T-helper 2 cell treated with Interferon-gamma antibody and Interleukin-4, amounts not matched to agents 100 ng/mL and 5 ng/mL, for 36 hours (primary cell): ENCODE measurements around the gene ZBTB8B. TPM values are rescaled to one million over a fixed set of nuclear protein-coding genes. Genes with fewer than 3 reads are reported as not detected.

ENCODE experiments used
- intact Hi-C: fragments of 100-400 bp; cut with micrococcal nuclease; formaldehyde crosslinking; loops from one replicate; pipeline ENCODE4 v1.15.1; 2023
- total RNA-seq: library from RNA; stranded (reverse); gene quantifications from 2 replicates; pipeline ENCODE4 v1.2.3, GENCODE V29; 2022

Gene ZBTB8B
- total RNA-seq, 1 donor from 2014 or later, result not detected

- intact Hi-C loops, result no loop called here
Measured at GRCh38 chr1:32507021-32507420, 42.1 kb downstream of the ZBTB8B start.

GRCh38 chr1:32508761-32509160, 43.9 kb downstream of the ZBTB8B start:
- intact Hi-C loops, result no loop called here

GRCh38 chr1:32509939-32510338, 45.1 kb downstream of the ZBTB8B start:
- intact Hi-C loops, result no loop called here

Other genes starting within 250 kb of the ZBTB8B start
- 13.7 and 17.5 TPM in 2 replicates for gene TMEM234, start 242.7 kb upstream of the ZBTB8B start, total RNA-seq
- gene EIF3I, start 242.7 kb upstream of the ZBTB8B start, total RNA-seq, result 203 and 215 TPM in 2 replicates
- 0.34 and 0.52 TPM in 2 replicates for gene FAM167B, start 217.8 kb upstream of the ZBTB8B start, total RNA-seq
- gene LCK, start 213.8 kb upstream of the ZBTB8B start, total RNA-seq, result 413 and 422 TPM in 2 replicates
- gene HDAC1, start 173.0 kb upstream of the ZBTB8B start, total RNA-seq, result 202 and 216 TPM in 2 replicates
- gene MARCKSL1, start 128.8 kb upstream of the ZBTB8B start, total RNA-seq, result 24.6 and 28.4 TPM in 2 replicates
- 7.3 and 7.9 TPM in 2 replicates for gene FAM229A, start 102.6 kb upstream of the ZBTB8B start, total RNA-seq
- gene TSSK3, start 102.5 kb upstream of the ZBTB8B start, total RNA-seq, result 0.64 and 1.7 TPM in 2 replicates
- 48.3 and 49.9 TPM in 2 replicates for gene BSDC1, start 70.6 kb upstream of the ZBTB8B start, total RNA-seq
- 0.39 and 0.64 TPM in 2 replicates for gene ZBTB8A, start 74.4 kb downstream of the ZBTB8B start, total RNA-seq
- 52.9 and 58.4 TPM in 2 replicates for gene ZBTB8OS, start 185.5 kb downstream of the ZBTB8B start, total RNA-seq
- gene RBBP4, start 186.1 kb downstream of the ZBTB8B start, total RNA-seq, result 315 and 316 TPM in 2 replicates
- not detected in 2 replicates for gene SYNC, start 237.7 kb downstream of the ZBTB8B start, total RNA-seq